Skin of body (tissue), 2 donors: Measurements from ENCODE around the gene FOXD2. TPM values are rescaled to one million over a fixed set of nuclear protein-coding genes. Genes with fewer than 3 reads are reported as not detected.

ENCODE experiments used
- DNase-seq: peaks from one replicate; lab custom pipeline; 2025; lab: John Stamatoyannopoulos, UW
- total RNA-seq: library from RNA; depleted of rRNA; stranded (reverse); fragments of >200 nt; gene quantifications from one replicate; pipeline ENCODE4 v1.2.3, GENCODE V29; 2014

Gene FOXD2
- total RNA-seq, 1 donor from 2014 or later: 0.30 TPM

GRCh38 chr1:47460040-47460439, 22.2 kb downstream of the FOXD2 start:
- DNase-seq: no peak

- no peak for DNase-seq
Measured at GRCh38 chr1:47460456-47460855, 22.6 kb downstream of the FOXD2 start.

- DNase-seq: no peak
Measured at GRCh38 chr1:47465605-47466004, 27.8 kb downstream of the FOXD2 start.

- DNase-seq: no peak
Measured at GRCh38 chr1:47468709-47469389, 31.0 kb downstream of the FOXD2 start.

- DNase-seq: no peak
Measured at GRCh38 chr1:47469390-47469759, 31.5 kb downstream of the FOXD2 start.

- no peak for DNase-seq
Measured at GRCh38 chr1:47469910-47470309, 32.1 kb downstream of the FOXD2 start.

- DNase-seq: peak; percentile 74
Measured at GRCh38 chr1:47471163-47471562, 33.3 kb downstream of the FOXD2 start.

GRCh38 chr1:47474278-47475193, 36.7 kb downstream of the FOXD2 start:
- no peak for DNase-seq

- no peak for DNase-seq
Measured at GRCh38 chr1:47477595-47478080, 39.8 kb downstream of the FOXD2 start.

GRCh38 chr1:47478090-47478489, 40.2 kb downstream of the FOXD2 start:
- no peak for DNase-seq

GRCh38 chr1:47479664-47480063, 41.8 kb downstream of the FOXD2 start:
- DNase-seq: no peak

- no peak for DNase-seq
Measured at GRCh38 chr1:47481936-47482335, 44.1 kb downstream of the FOXD2 start.

- no peak for DNase-seq
Measured at GRCh38 chr1:47482786-47483185, 44.9 kb downstream of the FOXD2 start.

- DNase-seq: no peak
Measured at GRCh38 chr1:47483651-47484050, 45.8 kb downstream of the FOXD2 start.

- no peak for DNase-seq
Measured at GRCh38 chr1:47485817-47486216, 48.0 kb downstream of the FOXD2 start.

GRCh38 chr1:47487332-47487731, 49.5 kb downstream of the FOXD2 start:
- no peak for DNase-seq

- no peak for DNase-seq
Measured at GRCh38 chr1:47487850-47488450, 50.1 kb downstream of the FOXD2 start.

Other genes with a start within 250 kb of the FOXD2 start
- gene PDZK1IP1, start 248.0 kb upstream of the FOXD2 start, total RNA-seq: 5.2 TPM
- 5.3 TPM for gene TAL1, start 205.8 kb upstream of the FOXD2 start, total RNA-seq
- gene STIL, start 123.9 kb upstream of the FOXD2 start, total RNA-seq: 7.1 TPM
- gene CMPK1, start 104.3 kb upstream of the FOXD2 start, total RNA-seq: 76.2 TPM
- gene FOXE3, start 21.8 kb upstream of the FOXD2 start, total RNA-seq: not detected